ENCODE data around the gene TMEM178B.

GRCh38 chr7:141198194-141198958 is 124.5 kb downstream of the TMEM178B start:
- TF ChIP-seq CTCF (IDR thresholded peaks at IDR 0.05) (no peak), EP300 (IDR thresholded peaks at IDR 0.05) (no peak), POLR2A (IDR thresholded peaks at IDR 0.05) (no peak)

Data from ovary (tissue), 3 donors.